A549 (cell line): Measurements from ENCODE around the gene AKAP17A. TPM values are rescaled to one million over a fixed set of nuclear protein-coding genes. Genes with fewer than 3 reads are reported as not detected.

Source experiments
- ATAC-seq, 2 experiments: fragments of 200-7000 bp in 1 of 2; fragments of >200 bp in 1 of 2; cut with Nextera tagmentation in 1 of 2; cut with Tn5 transposase in 1 of 2; 3 replicates each; pipeline versions ENCODE4 v1.8.0 to v1.9.1; 2018 to 2020; ENCODE audit warnings: mild to moderate bottlenecking in 1 of 2, moderate library complexity in 1 of 2
- CTCF ChIA-PET: fragments of 300-600 bp; sonication (Branson Sonifier 250); formaldehyde crosslinking; extraction: SDS; loops from one replicate; lab custom pipeline; 2021; ENCODE audit warnings: antibody characterized with exemption, inconsistent platforms; lab: Yijun Ruan, JAX
- POLR2A ChIA-PET: fragments of 350-600 bp; formaldehyde crosslinking; extraction: SDS; loops from one replicate; lab custom pipeline; 2021; ENCODE audit warnings: antibody characterized with exemption, inconsistent platforms; lab: Yijun Ruan, JAX
- DNase-seq, 2 experiments: peaks; one replicate each; pipeline versions ENCODE4 v3.0.0 to v3.0.0-alpha.2; 2011 to 2016; ENCODE audit warnings: low read depth in 1 of 2, low spot score in 1 of 2
- FAIRE-seq: peaks from 2 replicates; lab custom pipeline; 2011; peaks lifted over from hg19 to GRCh38; lab: Jason Lieb, UNC
- H3K27ac ChIP-seq, 2 experiments: fragments of >200 bp; sonication (Bioruptor Twin); formaldehyde crosslinking; 3 replicates each; pipeline ENCODE4 v1.5.1; 2016 to 2017
- H3K4me1 ChIP-seq: fragments of >200 bp; sonication (Bioruptor Twin); formaldehyde crosslinking; 3 replicates; pipeline ENCODE4 v1.6.1; 2016
- H3K4me2 ChIP-seq: fragments of >200 bp; sonication (Bioruptor Twin); formaldehyde crosslinking; 3 replicates; pipeline ENCODE4 v1.6.1; 2016
- H3K4me3 ChIP-seq: fragments of >200 bp; sonication (Bioruptor Twin); formaldehyde crosslinking; 3 replicates; pipeline ENCODE4 v1.5.1; 2016
- H3K9me3 ChIP-seq: fragments of >200 bp; sonication (Bioruptor Twin); formaldehyde crosslinking; 3 replicates; pipeline ENCODE4 v1.6.1; 2016
- ATOH8 ChIP-seq: fragments of 250-450 bp; sonication (Bioruptor Pico); IDR thresholded peaks from 2 replicates; pipeline ENCODE4 v1.5.0; 2020; ENCODE audit warnings: low read depth, mild to moderate bottlenecking, moderate library complexity
- CBX8 ChIP-seq: fragments of 200-600 bp; sonication (generic); IDR thresholded peaks from 2 replicates; pipeline ENCODE4 v1.6.1; 2016
- CHD2 ChIP-seq: fragments of 150-350 bp; IDR thresholded peaks from 2 replicates; pipeline ENCODE4 v1.6.1; 2014; ENCODE audit warnings: low read length; ENCODE audit not compliant: partially characterized antibody
- EHF ChIP-seq: fragments of 250-450 bp; sonication (Bioruptor Pico); IDR thresholded peaks from 2 replicates; pipeline ENCODE4 v1.5.0; 2020; ENCODE audit warnings: mild to moderate bottlenecking
- ELK1 ChIP-seq: fragments of 150-350 bp; IDR thresholded peaks from 2 replicates; pipeline ENCODE4 v1.6.1; 2014; ENCODE audit warnings: low read depth, mild to moderate bottlenecking, low read length
- ESRRA ChIP-seq: fragments of 150-350 bp; IDR thresholded peaks from 2 replicates; pipeline ENCODE4 v1.6.1; 2014; ENCODE audit warnings: mild to moderate bottlenecking, low read length, borderline replicate concordance
- FOSB ChIP-seq: fragments of 250-450 bp; sonication (Bioruptor Pico); IDR thresholded peaks from 2 replicates; pipeline ENCODE4 v1.5.0; 2020; ENCODE audit warnings: mild to moderate bottlenecking, moderate library complexity
- FOSL2 ChIP-seq, 2 experiments: fragments of 450-650 bp in 1 of 2; fragments of >200 bp in 1 of 2; sonication (Bioruptor Twin) in 1 of 2; formaldehyde crosslinking; IDR thresholded peaks; 2 replicates each; pipeline versions ENCODE4 v1.5.0 to v1.6.1; 2016 to 2020; ENCODE audit warnings: mild to moderate bottlenecking in 1 of 2, moderate library complexity in 1 of 2
- FOXS1 ChIP-seq: fragments of 250-450 bp; sonication (Bioruptor Pico); IDR thresholded peaks from 2 replicates; pipeline ENCODE4 v1.5.0; 2020; ENCODE audit warnings: mild to moderate bottlenecking, moderate library complexity
- HDAC2 ChIP-seq: fragments of 200-600 bp; sonication (generic); IDR thresholded peaks from 2 replicates; pipeline ENCODE4 v1.6.1; 2016
- HEYL ChIP-seq: fragments of 250-450 bp; sonication (Bioruptor Pico); IDR thresholded peaks from 2 replicates; pipeline ENCODE4 v1.8.0; 2021; ENCODE audit warnings: mild to moderate bottlenecking, moderate library complexity
- JUN ChIP-seq, 2 experiments: fragments of >200 bp; sonication (Bioruptor Twin); formaldehyde crosslinking; IDR thresholded peaks; 2 replicates in 1 of 2; 3 replicates in 1 of 2; pipeline ENCODE4 v1.6.1; 2016 to 2017
- JUNB ChIP-seq: fragments of >200 bp; sonication (Bioruptor Twin); formaldehyde crosslinking; IDR thresholded peaks from 2 replicates; pipeline ENCODE4 v1.6.1; 2016
- KDM1A ChIP-seq: fragments of 200-600 bp; sonication (generic); IDR thresholded peaks from 2 replicates; pipeline ENCODE4 v1.6.1; 2016; ENCODE audit warnings: low read depth, mild to moderate bottlenecking
- MAFK ChIP-seq: fragments of 450-650 bp; IDR thresholded peaks from 2 replicates; pipeline ENCODE4 v1.6.1; 2014; ENCODE audit not compliant: partially characterized antibody
- MAZ ChIP-seq: fragments of 150-350 bp; IDR thresholded peaks from 2 replicates; pipeline ENCODE4 v1.6.1; 2014; ENCODE audit warnings: antibody characterized with exemption, low read depth, low read length, borderline replicate concordance
- NPAS2 ChIP-seq: fragments of 250-450 bp; sonication (Bioruptor Pico); IDR thresholded peaks from 2 replicates; pipeline ENCODE4 v1.8.0; 2022; ENCODE audit warnings: mild to moderate bottlenecking, moderate library complexity, borderline replicate concordance
- NR3C1 ChIP-seq: fragments of >200 bp; sonication (Bioruptor Twin); formaldehyde crosslinking; IDR thresholded peaks from 3 replicates; pipeline ENCODE4 v1.6.1; 2017
- PBX3 ChIP-seq: IDR thresholded peaks from 2 replicates; pipeline ENCODE4 v1.6.1; 2012
- POLR2A ChIP-seq: IDR thresholded peaks from 2 replicates; pipeline ENCODE4 v1.6.1; 2012; ENCODE audit warnings: mild to moderate bottlenecking, low read length
- POLR2AphosphoS2 ChIP-seq: conservative IDR thresholded peaks from 2 replicates; pipeline ENCODE4 v1.6.1; 2012; ENCODE audit warnings: low read length, improper control_type of control experiment, inconsistent platforms
- RAD21 ChIP-seq, 2 experiments: fragments of >200 bp in 1 of 2; sonication (Bioruptor Twin) in 1 of 2; formaldehyde crosslinking in 1 of 2; IDR thresholded peaks in 1 of 2; conservative IDR thresholded peaks in 1 of 2; 2 replicates in 1 of 2; 3 replicates in 1 of 2; pipeline ENCODE4 v1.6.1; 2012 to 2018; ENCODE audit warnings: inconsistent platforms in 1 of 2
- REST ChIP-seq: fragments of 200-600 bp; sonication (generic); IDR thresholded peaks from 2 replicates; pipeline ENCODE4 v1.6.1; 2016; ENCODE audit warnings: antibody characterized with exemption, mild to moderate bottlenecking, moderate library complexity
- RNF2 ChIP-seq: fragments of 200-600 bp; sonication (generic); IDR thresholded peaks from 2 replicates; pipeline ENCODE4 v1.6.1; 2016; ENCODE audit warnings: low read depth, mild to moderate bottlenecking, antibody characterized with exemption, moderate library complexity, borderline replicate concordance
- SMC3 ChIP-seq: fragments of >200 bp; sonication (Bioruptor Twin); formaldehyde crosslinking; IDR thresholded peaks from 3 replicates; pipeline ENCODE4 v1.6.1; 2018; ENCODE audit warnings: inconsistent platforms
- SREBF2 ChIP-seq: fragments of 450-650 bp; IDR thresholded peaks from 2 replicates; pipeline ENCODE4 v1.6.1; 2014; ENCODE audit warnings: mild to moderate bottlenecking, moderate library complexity
- WGBS: methylation state at CpG from one replicate; pipeline ENCODE4 v1.1.6; 2017; ENCODE audit errors: missing lambda C conversion rate; 5-methylcytosine and 5-hydroxymethylcytosine counted together
- polyA plus RNA-seq, 4 experiments: library from polyadenylated mRNA; depleted of rRNA in 3 of 4; stranded (reverse); fragments of >200 nt; fragmentation: RNase III in 1 of 4; extraction: RNeasy Plus Mini Kit Qiagen cat#74134 plus additional on column Dnase treatment in 1 of 4; gene quantifications; 2 replicates in 3 of 4; 3 replicates in 1 of 4; pipeline ENCODE4 v1.2.3, GENCODE V29; 2011 to 2017
- TF ChIP-seq, protein P1 (sequence below): IDR thresholded peaks from 2 replicates; pipeline ENCODE4 v1.6.1; 2012; ENCODE audit warnings: low read depth, borderline replicate concordance
- TF ChIP-seq, protein P2 (sequence below): fragments of 450-650 bp; IDR thresholded peaks from 2 replicates; pipeline ENCODE4 v1.6.1; 2014; ENCODE audit warnings: antibody characterized with exemption

Gene AKAP17A
- polyA plus RNA-seq, 2 of the 4 experiments (the other 2 are of a cell fraction): 24.9 to 32.9 TPM

- no peak overlapping the region for H3K4me3 ChIP-seq
- no peaks in the 10 kb centered on the region for H3K9me3 ChIP-seq
- ATAC-seq (peak in 1 of 2 experiments; percentile 39; a peak in 3 of 6 replicates), DNase-seq (no peak), FAIRE-seq (no peak)
- TF ChIP-seq FOSL2 (IDR thresholded peaks at IDR 0.05) (no peak), FOSL2 (CRISPR knock-in tag; IDR thresholded peaks at IDR 0.05) (no peak), ATOH8 (no peak), CHD2 (no peak), JUN (IDR thresholded peaks at IDR 0.05) (no peak), HEYL (CRISPR knock-in tag) (no peak)
- ChIA-PET POLR2A (no interaction called here), CTCF (no interaction called here)
- 58% methylated on average over 7 of the region's 7 CpGs for WGBS
- no peak overlapping the region for H3K4me2 ChIP-seq
- no peak overlapping the region for H3K27ac ChIP-seq
- no peaks in the 10 kb centered on the region for H3K4me1 ChIP-seq
Observed at GRCh38 chrX:1629244-1629643, 37.8 kb downstream of the AKAP17A start.

- H3K4me3 ChIP-seq: no peak overlapping the region
- ATAC-seq: no peak
Observed at GRCh38 chrX:1646009-1646408, 54.6 kb downstream of the AKAP17A start.

GRCh38 chrX:1649621-1650020, 58.2 kb downstream of the AKAP17A start:
- Histone ChIP-seq H3K4me1 (no peaks in the 10 kb centered on the region), H3K9me3 (peaks cover 20% of the 10 kb centered on the region), H3K4me3 (no peak overlapping the region), H3K27ac (no peak overlapping the region), H3K4me2 (no peak overlapping the region)
- FAIRE-seq: no peak
- ChIA-PET POLR2A (no interaction called here), CTCF (no interaction called here)
- no peak for ATAC-seq
- no peak for DNase-seq
- WGBS: 75% methylated on average over 8 of the region's 8 CpGs
- TF ChIP-seq, protein P1, sequence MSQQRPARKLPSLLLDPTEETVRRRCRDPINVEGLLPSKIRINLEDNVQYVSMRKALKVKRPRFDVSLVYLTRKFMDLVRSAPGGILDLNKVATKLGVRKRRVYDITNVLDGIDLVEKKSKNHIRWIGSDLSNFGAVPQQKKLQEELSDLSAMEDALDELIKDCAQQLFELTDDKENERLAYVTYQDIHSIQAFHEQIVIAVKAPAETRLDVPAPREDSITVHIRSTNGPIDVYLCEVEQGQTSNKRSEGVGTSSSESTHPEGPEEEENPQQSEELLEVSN: no peak
- no peak for TF ChIP-seq CBX8
- no peak for TF ChIP-seq NR3C1
- no peak for TF ChIP-seq NPAS2 (CRISPR knock-in tag)
- TF ChIP-seq REST: no peak
- no peak for TF ChIP-seq FOSL2 (IDR thresholded peaks at IDR 0.05)
- no peak for TF ChIP-seq FOSL2 (CRISPR knock-in tag; IDR thresholded peaks at IDR 0.05)
- no peak for TF ChIP-seq SREBF2
- TF ChIP-seq HDAC2: no peak
- no peak for TF ChIP-seq RNF2
- no peak for TF ChIP-seq JUN (IDR thresholded peaks at IDR 0.05)
- no peak for TF ChIP-seq KDM1A
- TF ChIP-seq EHF (CRISPR knock-in tag): no peak

More at GRCh38 chrX:1646009-1646408, 54.6 kb downstream of the AKAP17A start:
- POLR2A ChIA-PET: no interaction called here
- Histone ChIP-seq H3K27ac (no peak overlapping the region), H3K9me3 (peaks cover 23% of the 10 kb centered on the region), H3K4me2 (no peak overlapping the region), H3K4me1 (no peaks in the 10 kb centered on the region)
- CTCF ChIA-PET: no interaction called here
- no peak for TF ChIP-seq HDAC2
- no peak for TF ChIP-seq POLR2A
- no peak for TF ChIP-seq NR3C1
- TF ChIP-seq FOXS1: no peak
- no peak for TF ChIP-seq CBX8
- no peak for TF ChIP-seq JUNB
- no peak for TF ChIP-seq ESRRA
- no peak for TF ChIP-seq SMC3
- no peak for TF ChIP-seq RAD21 (conservative IDR thresholded peaks at IDR 0.05 in 1 of 2, IDR thresholded peaks at IDR 0.05 in 1 of 2)
- no peak for TF ChIP-seq MAFK
- no peak for TF ChIP-seq HEYL (CRISPR knock-in tag)
- no peak for TF ChIP-seq MAZ
- no peak for TF ChIP-seq POLR2AphosphoS2
- TF ChIP-seq PBX3: no peak
- TF ChIP-seq CHD2: no peak
- TF ChIP-seq, protein P2, sequence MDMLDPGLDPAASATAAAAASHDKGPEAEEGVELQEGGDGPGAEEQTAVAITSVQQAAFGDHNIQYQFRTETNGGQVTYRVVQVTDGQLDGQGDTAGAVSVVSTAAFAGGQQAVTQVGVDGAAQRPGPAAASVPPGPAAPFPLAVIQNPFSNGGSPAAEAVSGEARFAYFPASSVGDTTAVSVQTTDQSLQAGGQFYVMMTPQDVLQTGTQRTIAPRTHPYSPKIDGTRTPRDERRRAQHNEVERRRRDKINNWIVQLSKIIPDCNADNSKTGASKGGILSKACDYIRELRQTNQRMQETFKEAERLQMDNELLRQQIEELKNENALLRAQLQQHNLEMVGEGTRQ: no peak
- no peak for TF ChIP-seq FOSB (CRISPR knock-in tag)
- TF ChIP-seq ELK1: no peak
- no peak for DNase-seq
- no peak for FAIRE-seq
